HL-60/S4 treated with retinoic acid at 250 ng/mL for 4 days and 3 days (cell line): ENCODE results near the gene CHST11.
"Not testable (repeated sequence)": the region's sequence is repeated elsewhere in the genome, so short reads cannot be mapped to it uniquely, and the experiment has no call there.

ENCODE experiments used
- in situ Hi-C: fragments of 300-500 bp; cut with MboI; formaldehyde crosslinking; loops from 2 replicates; pipeline ENCODE4 v1.7.0; 2022; ENCODE audit warnings: low sequenced_read_pairs

Gene CHST11

GRCh38 chr12:104522985-104523722, 66.4 kb downstream of the CHST11 start:
- in situ Hi-C loops: no loop called here

GRCh38 chr12:104524034-104524832, 67.5 kb downstream of the CHST11 start:
- in situ Hi-C loops: no loop called here

GRCh38 chr12:104526320-104526719, 69.6 kb downstream of the CHST11 start:
- in situ Hi-C loops: no loop called here

GRCh38 chr12:104526751-104527150, 70.0 kb downstream of the CHST11 start:
- in situ Hi-C loops: no loop called here

GRCh38 chr12:104527653-104528052, 70.9 kb downstream of the CHST11 start:
- in situ Hi-C loops: not testable (repeated sequence)

GRCh38 chr12:104529130-104529874, 72.6 kb downstream of the CHST11 start:
- in situ Hi-C loops: no loop called here

GRCh38 chr12:104532636-104533035, 75.9 kb downstream of the CHST11 start:
- in situ Hi-C loops: no loop called here

- in situ Hi-C loops: no loop called here
Measured at GRCh38 chr12:104533134-104533533, 76.4 kb downstream of the CHST11 start.

- in situ Hi-C loops: no loop called here
Measured at GRCh38 chr12:104534162-104534856, 77.6 kb downstream of the CHST11 start.

GRCh38 chr12:104534857-104535248, 78.1 kb downstream of the CHST11 start:
- in situ Hi-C loops: no loop called here

GRCh38 chr12:104535369-104535768, 78.6 kb downstream of the CHST11 start:
- in situ Hi-C loops: no loop called here

- in situ Hi-C loops: no loop called here
Measured at GRCh38 chr12:104536841-104537240, 80.1 kb downstream of the CHST11 start.

- in situ Hi-C loops: no loop called here
Measured at GRCh38 chr12:104538056-104538455, 81.3 kb downstream of the CHST11 start.

- in situ Hi-C loops: no loop called here
Measured at GRCh38 chr12:104538891-104539462, 82.2 kb downstream of the CHST11 start.

- in situ Hi-C loops: no loop called here
Measured at GRCh38 chr12:104544836-104545235, 88.1 kb downstream of the CHST11 start.

- in situ Hi-C loops: no loop called here
Measured at GRCh38 chr12:104546575-104546974, 89.8 kb downstream of the CHST11 start.

- in situ Hi-C loops: no loop called here
Measured at GRCh38 chr12:104547235-104547634, 90.5 kb downstream of the CHST11 start.

- in situ Hi-C loops: no loop called here
Measured at GRCh38 chr12:104549815-104550480, 93.2 kb downstream of the CHST11 start.

- in situ Hi-C loops: no loop called here
Measured at GRCh38 chr12:104551313-104551931, 94.7 kb downstream of the CHST11 start.

GRCh38 chr12:104553421-104553820, 96.7 kb downstream of the CHST11 start:
- in situ Hi-C loops: no loop called here
